Metanephros (tissue), 1 donor: ENCODE results near the gene KCNJ15. TPM values are rescaled to one million over a fixed set of nuclear protein-coding genes. Genes with fewer than 3 reads are reported as not detected.

Source experiments
- total RNA-seq: library from RNA; depleted of rRNA; stranded (reverse); fragments of >200 nt; gene quantifications from one replicate; pipeline ENCODE4 v1.2.3, GENCODE V29; 2014

Gene KCNJ15
- 124 TPM for total RNA-seq

DNA sequence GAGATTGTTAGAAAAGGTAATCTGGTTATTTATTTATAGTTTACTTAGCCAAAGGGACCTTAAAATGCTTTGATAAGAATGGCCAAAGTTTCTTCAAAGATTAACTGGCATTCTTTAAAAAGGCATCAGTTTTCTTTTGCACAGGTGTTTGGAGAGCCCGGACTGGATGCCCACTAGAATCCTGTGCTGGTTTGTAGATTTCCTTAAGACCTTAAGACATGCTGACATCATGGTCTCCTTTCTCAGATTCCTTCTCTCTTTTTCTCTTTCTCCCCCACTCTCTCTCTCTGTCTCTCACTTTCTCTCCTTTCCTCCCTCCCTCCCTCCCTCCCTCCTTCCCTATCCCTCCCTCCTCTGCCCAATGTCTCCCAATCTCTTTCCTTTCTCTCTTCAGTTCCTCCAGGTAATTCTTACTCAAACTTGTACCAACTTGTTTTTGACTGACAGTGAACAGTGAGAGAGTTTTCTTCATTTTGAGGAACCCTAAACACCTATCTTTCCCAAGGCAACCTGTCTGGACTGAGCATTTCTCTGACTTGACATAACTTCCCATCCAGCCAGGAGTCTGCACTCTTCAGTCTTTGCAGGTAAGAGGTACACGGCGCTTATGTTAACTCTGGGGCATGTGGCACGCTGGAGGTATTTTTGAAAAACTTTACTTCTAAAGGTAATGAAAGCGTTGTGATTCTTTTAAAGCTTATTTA, at the start of gene KCNJ15:
Gene KCNJ15, plus strand, starts transcription at position 393 of the 704 bp plus-strand sequence. CDS start 42,271 bp downstream, outside the sequence.

Other genes with a start within 250 kb of the KCNJ15 start
- gene ERG, start 241.5 kb downstream of the KCNJ15 start, total RNA-seq, result 14.6 TPM